ENCODE data around the gene MAST1.
A peak's percentile ranks its signal among the peaks of the same experiment; 100 is the strongest.
"Not testable (repeated sequence)": the region's sequence is repeated elsewhere in the genome, so short reads cannot be mapped to it uniquely, and the experiment has no call there.

The MAST1 gene

GRCh38 chr19:12815088-12815487 is 23.2 kb upstream of the MAST1 start:
- H3K36me3 ChIP-seq, result peaks cover 5% of the 10 kb centered on the region
- no peaks in the 10 kb centered on the region for H3K27me3 ChIP-seq

GRCh38 chr19:12817188-12817587 is 21.1 kb upstream of the MAST1 start:
- H3K4me3 ChIP-seq (ENCODE audit: low read depth, low read length); H3K36me3 ChIP-seq; H3K27me3 ChIP-seq; H3K4me1 ChIP-seq; H3K9me3 ChIP-seq; DNase-seq: not testable (repeated sequence)

More at GRCh38 chr19:12815088-12815487, 23.2 kb upstream of the MAST1 start:
- no peak for TF ChIP-seq CTCF (IDR thresholded peaks at IDR 0.05; ENCODE audit: low read depth, low read length)
- no peaks in the 10 kb centered on the region for H3K4me1 ChIP-seq
- H3K9me3 ChIP-seq, result no peaks in the 10 kb centered on the region
- no peak overlapping the region for H3K4me3 ChIP-seq (ENCODE audit: low read depth, low read length)
- no peak for DNase-seq

GRCh38 chr19:12817810-12818209 is 20.5 kb upstream of the MAST1 start:
- DNase-seq, result not testable (repeated sequence)

GRCh38 chr19:12821761-12822160 is 16.6 kb upstream of the MAST1 start:
- H3K4me1 ChIP-seq, result no peaks in the 10 kb centered on the region
- no peaks in the 10 kb centered on the region for H3K36me3 ChIP-seq
- H3K4me3 ChIP-seq (ENCODE audit: low read depth, low read length), result no peak overlapping the region
- no peaks in the 10 kb centered on the region for H3K9me3 ChIP-seq
- H3K27me3 ChIP-seq, result no peaks in the 10 kb centered on the region
- no peak for DNase-seq
- no peak for TF ChIP-seq CTCF (IDR thresholded peaks at IDR 0.05; ENCODE audit: low read depth, low read length)

More at GRCh38 chr19:12817810-12818209, 20.5 kb upstream of the MAST1 start:
- H3K4me1 ChIP-seq; H3K36me3 ChIP-seq; H3K27me3 ChIP-seq; H3K9me3 ChIP-seq; H3K4me3 ChIP-seq (ENCODE audit: low read depth, low read length): not testable (repeated sequence)

GRCh38 chr19:12825254-12826131 is 12.8 kb upstream of the MAST1 start:
- H3K4me3 ChIP-seq (ENCODE audit: low read depth, low read length), result peak overlapping the region; percentile 48
- no peaks in the 10 kb centered on the region for H3K27me3 ChIP-seq
- TF ChIP-seq CTCF (IDR thresholded peaks at IDR 0.05; ENCODE audit: low read depth, low read length), result peak; percentile 64
- no peaks in the 10 kb centered on the region for H3K36me3 ChIP-seq
- no peaks in the 10 kb centered on the region for H3K9me3 ChIP-seq
- peak; percentile 85 for DNase-seq
- H3K4me1 ChIP-seq, result peaks cover 5% of the 10 kb centered on the region

GRCh38 chr19:12828494-12828893 is 9.8 kb upstream of the MAST1 start:
- TF ChIP-seq CTCF (IDR thresholded peaks at IDR 0.05; ENCODE audit: low read depth, low read length), result no peak
- no peaks in the 10 kb centered on the region for H3K27me3 ChIP-seq
- DNase-seq, result peak; percentile 95
- H3K4me1 ChIP-seq, result peaks cover 11% of the 10 kb centered on the region
- H3K9me3 ChIP-seq, result no peaks in the 10 kb centered on the region
- H3K4me3 ChIP-seq (ENCODE audit: low read depth, low read length), result peak overlapping the region; percentile 43
- H3K36me3 ChIP-seq, result no peaks in the 10 kb centered on the region

- no peak for DNase-seq
- Histone ChIP-seq H3K4me3 (ENCODE audit: low read depth, low read length) (peak overlapping the region; percentile 49), H3K4me1 (peaks cover 11% of the 10 kb centered on the region), H3K36me3 (no peaks in the 10 kb centered on the region), H3K27me3 (no peaks in the 10 kb centered on the region), H3K9me3 (no peaks in the 10 kb centered on the region)
- TF ChIP-seq CTCF (IDR thresholded peaks at IDR 0.05; ENCODE audit: low read depth, low read length), result no peak
Observed at GRCh38 chr19:12833418-12833737, 4.9 kb upstream of the MAST1 start.

All from BE2C (cell line).